Trophoblast cell (in vitro differentiated cells and primary cell): ENCODE data around the gene NUPR2.

Experiments
- DNase-seq, 2 donors: peaks; one replicate each; pipeline ENCODE4 v3.0.0-alpha.2; 2016
- H2AFZ ChIP-seq: 2 replicates; pipeline ENCODE4 v1.6.1; 2013; ENCODE audit warnings: low read length, moderate library complexity, mild to moderate bottlenecking; ENCODE audit not compliant: insufficient read depth, poor library complexity
- H2AK5ac ChIP-seq: 2 replicates; pipeline ENCODE4 v1.6.1; 2013; ENCODE audit warnings: mild to moderate bottlenecking, low read length
- H2BK120ac ChIP-seq: 2 replicates; pipeline ENCODE4 v1.6.1; 2013; ENCODE audit warnings: low read length, mild to moderate bottlenecking, moderate library complexity; ENCODE audit not compliant: insufficient read depth, poor library complexity
- H2BK12ac ChIP-seq: 2 replicates; pipeline ENCODE4 v1.6.1; 2013; ENCODE audit warnings: mild to moderate bottlenecking, low read length, moderate library complexity
- H2BK5ac ChIP-seq: 2 replicates; pipeline ENCODE4 v1.6.1; 2013; ENCODE audit warnings: low read length, low read depth, moderate library complexity, mild to moderate bottlenecking; ENCODE audit not compliant: poor library complexity
- H3K14ac ChIP-seq: 2 replicates; pipeline ENCODE4 v1.6.1; 2013; ENCODE audit warnings: mild to moderate bottlenecking, low read length
- H3K18ac ChIP-seq: 2 replicates; pipeline ENCODE4 v1.6.1; 2013; ENCODE audit warnings: mild to moderate bottlenecking, low read length
- H3K23ac ChIP-seq: 2 replicates; pipeline ENCODE4 v1.6.1; 2013; ENCODE audit warnings: low read length
- H3K27ac ChIP-seq: 2 replicates; pipeline ENCODE4 v1.5.1; 2013; ENCODE audit warnings: low read depth, mild to moderate bottlenecking, inconsistent platforms, low read length, moderate library complexity
- H3K27me3 ChIP-seq: 2 replicates; pipeline ENCODE4 v1.6.1; 2013; ENCODE audit warnings: inconsistent platforms, mild to moderate bottlenecking, low read length, moderate library complexity; ENCODE audit not compliant: insufficient read depth
- H3K36me3 ChIP-seq, 2 experiments: 1 replicate in 1 of 2; 2 replicates in 1 of 2; pipeline ENCODE4 v1.6.1; 2013; ENCODE audit warnings: low read length in 2 of 2, mild to moderate bottlenecking in 2 of 2, moderate library complexity in 1 of 2; ENCODE audit not compliant: insufficient read depth in 2 of 2, control insufficient read depth in 1 of 2
- H3K4ac ChIP-seq: 2 replicates; pipeline ENCODE4 v1.6.1; 2013; ENCODE audit warnings: low read depth, mild to moderate bottlenecking, low read length, moderate library complexity
- H3K4me1 ChIP-seq, 2 experiments: 1 replicate in 1 of 2; 2 replicates in 1 of 2; pipeline ENCODE4 v1.6.1; 2013; ENCODE audit warnings: low read length in 2 of 2, mild to moderate bottlenecking in 2 of 2, moderate library complexity in 1 of 2; ENCODE audit not compliant: insufficient read depth in 2 of 2, control insufficient read depth in 1 of 2
- H3K4me2 ChIP-seq: 2 replicates; pipeline ENCODE4 v1.6.1; 2013; ENCODE audit warnings: inconsistent platforms, mild to moderate bottlenecking, low read length, moderate library complexity
- H3K4me3 ChIP-seq: 2 replicates; pipeline ENCODE4 v1.5.1; 2013; ENCODE audit warnings: mild to moderate bottlenecking, low read depth, low read length, inconsistent platforms
- H3K79me1 ChIP-seq: one replicate; pipeline ENCODE4 v1.6.1; 2013; ENCODE audit warnings: low read length
- H3K79me2 ChIP-seq: 2 replicates; pipeline ENCODE4 v1.6.1; 2013; ENCODE audit warnings: low read length, mild to moderate bottlenecking; ENCODE audit not compliant: control insufficient read depth, insufficient read depth, poor library complexity
- H3K9ac ChIP-seq: 2 replicates; pipeline ENCODE4 v1.6.1; 2013; ENCODE audit warnings: mild to moderate bottlenecking, low read length
- H3K9me3 ChIP-seq: 2 replicates; pipeline ENCODE4 v1.6.1; 2013; ENCODE audit warnings: low read depth, mild to moderate bottlenecking, control low read depth, inconsistent platforms, low read length; ENCODE audit not compliant: insufficient read depth
- H4K12ac ChIP-seq: 2 replicates; pipeline ENCODE4 v1.6.1; 2013; ENCODE audit warnings: low read depth, mild to moderate bottlenecking, low read length, moderate library complexity
- H4K8ac ChIP-seq: 2 replicates; pipeline ENCODE4 v1.6.1; 2013; ENCODE audit warnings: low read depth, mild to moderate bottlenecking, low read length, moderate library complexity
- H4K91ac ChIP-seq: one replicate; pipeline ENCODE4 v1.6.1; 2013; ENCODE audit warnings: low read depth, mild to moderate bottlenecking, low read length, moderate library complexity
- WGBS: extraction: QIAGEN DNeasy Blood & Tissue Kit; methylation state at CpG from one replicate; pipeline ENCODE4 v1.1.7; 2013; ENCODE audit warnings: missing lambda C conversion rate; ENCODE audit not compliant: insufficient read length, insufficient coverage; ENCODE audit errors: extremely low coverage; 5-methylcytosine and 5-hydroxymethylcytosine counted together

Gene NUPR2

DNA sequence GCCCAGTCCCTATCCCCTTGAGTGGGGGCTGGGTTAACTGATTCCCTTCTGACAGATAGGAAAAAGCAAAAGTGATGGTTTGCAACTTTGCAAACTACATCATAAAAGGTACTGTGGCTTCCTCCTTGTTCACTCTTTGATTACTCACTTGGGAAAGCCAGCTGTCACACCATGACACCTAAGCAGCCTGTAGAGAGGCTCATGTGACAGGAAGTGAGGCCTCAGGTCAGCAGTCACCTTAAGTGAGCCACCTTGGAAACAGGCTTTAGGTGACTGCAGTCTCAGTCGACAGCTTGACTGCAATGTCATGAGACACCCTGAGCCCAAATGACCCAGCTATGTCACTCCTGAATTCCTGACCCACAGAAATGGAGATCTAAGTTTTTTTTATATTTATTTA, 5.6 kb downstream of the NUPR2 start:
- no peak for DNase-seq
- Histone ChIP-seq H3K79me2 (no peaks in the 10 kb centered on the region), H2AFZ (no peak overlapping the region), H4K91ac (no peak overlapping the region), H2BK120ac (no peak overlapping the region), H3K4me1 (no peaks in the 10 kb centered on the region), H3K79me1 (no peaks in the 10 kb centered on the region), H3K4me2 (no peak overlapping the region), H3K36me3 (no peaks in the 10 kb centered on the region), H3K9me3 (peaks cover 5% of the 10 kb centered on the region), H4K12ac (no peak overlapping the region), H3K14ac (no peak overlapping the region), H3K9ac (no peak overlapping the region), H3K27ac (no peak overlapping the region), H2AK5ac (no peak overlapping the region), H3K23ac (no peak overlapping the region), H3K27me3 (no peaks in the 10 kb centered on the region), H2BK5ac (no peak overlapping the region), H4K8ac (no peak overlapping the region), H2BK12ac (no peak overlapping the region), H3K4me3 (no peak overlapping the region), H3K4ac (no peak overlapping the region), H3K18ac (no peak overlapping the region)
- WGBS, result no CpG with 5 or more reads among the region's 1 CpG

DNA sequence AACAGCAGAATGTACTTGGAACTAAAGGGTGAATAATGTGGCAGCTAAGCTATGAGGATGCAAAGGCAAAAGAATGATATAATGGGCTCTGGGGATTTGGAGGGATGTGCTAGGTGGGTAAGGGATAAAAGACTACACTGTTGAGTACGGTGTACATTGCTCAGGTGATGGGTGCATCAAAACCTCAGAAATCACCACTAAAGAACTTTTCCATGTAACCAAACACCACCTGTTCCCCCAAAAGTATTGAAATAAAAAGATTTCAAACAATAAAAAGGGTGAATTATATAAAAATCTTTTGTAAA, 8.3 kb downstream of the NUPR2 start:
- no peak overlapping the region for H2BK12ac ChIP-seq
- H3K9me3 ChIP-seq, result peaks cover 3% of the 10 kb centered on the region
- H3K27me3 ChIP-seq, result no peaks in the 10 kb centered on the region
- H3K4me2 ChIP-seq, result no peak overlapping the region
- H3K4ac ChIP-seq, result no peak overlapping the region
- no peak overlapping the region for H2BK120ac ChIP-seq
- no peaks in the 10 kb centered on the region for H3K79me2 ChIP-seq
- no peak overlapping the region for H4K8ac ChIP-seq
- no peak overlapping the region for H2AK5ac ChIP-seq
- no peak overlapping the region for H3K4me3 ChIP-seq
- DNase-seq, result no peak
- H3K4me1 ChIP-seq, result no peaks in the 10 kb centered on the region
- no peak overlapping the region for H3K9ac ChIP-seq
- H4K12ac ChIP-seq, result no peak overlapping the region
- H3K79me1 ChIP-seq, result no peaks in the 10 kb centered on the region
- H3K23ac ChIP-seq, result no peak overlapping the region
- H3K14ac ChIP-seq, result no peak overlapping the region
- no peak overlapping the region for H3K18ac ChIP-seq
- H2AFZ ChIP-seq, result no peak overlapping the region
- no peak overlapping the region for H3K27ac ChIP-seq
- H2BK5ac ChIP-seq, result no peak overlapping the region
- peaks cover 2 to 4% of the 10 kb centered on the region in 2 experiments for H3K36me3 ChIP-seq
- H4K91ac ChIP-seq, result no peak overlapping the region
- no CpG with 5 or more reads among the region's 1 CpG for WGBS

DNA sequence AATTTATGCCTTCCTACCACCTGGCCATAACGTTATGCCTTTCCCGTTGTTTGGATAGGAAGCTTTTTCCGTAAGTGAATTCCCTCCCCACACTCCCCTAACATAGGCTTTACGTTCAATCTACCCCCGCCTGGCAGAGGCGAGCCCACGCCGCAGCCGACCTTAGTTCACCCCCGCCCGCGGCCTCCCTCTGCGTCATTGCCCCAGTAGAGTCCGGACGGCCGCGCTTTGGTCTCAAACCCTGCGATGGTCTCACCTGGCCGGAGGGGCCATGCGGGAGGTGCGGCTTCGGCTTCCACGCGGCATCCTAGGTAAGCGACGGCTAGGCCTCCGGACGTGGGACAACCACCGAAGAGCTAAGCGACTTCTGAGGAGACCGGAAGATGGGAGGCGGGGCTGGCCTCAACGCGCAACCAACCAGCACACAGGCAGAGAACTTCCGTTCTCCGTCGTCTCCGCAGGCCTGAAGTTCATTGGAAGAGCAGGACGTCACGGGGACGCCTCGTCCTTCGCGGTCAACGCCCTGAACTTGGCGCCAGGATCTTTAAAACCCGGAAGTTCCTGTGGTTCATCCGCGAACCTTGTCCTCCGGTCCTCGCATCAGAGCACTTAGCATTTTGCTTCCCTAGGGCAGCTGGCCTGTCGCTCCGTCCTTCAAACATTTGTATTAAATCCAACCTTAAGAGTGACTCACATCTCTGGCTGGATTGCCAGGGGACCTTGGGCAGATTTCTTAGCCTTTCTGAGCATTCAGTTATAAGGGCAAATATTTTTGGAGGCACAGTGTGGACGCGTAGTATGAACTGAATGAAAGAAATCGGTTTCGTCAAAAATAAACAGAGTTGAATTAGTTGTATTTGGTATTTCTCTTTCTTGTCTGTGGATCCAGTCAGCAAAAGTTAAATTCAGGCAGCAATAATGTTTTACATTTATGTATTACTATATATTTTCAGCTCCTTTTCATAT, 9.8 kb downstream of the NUPR2 start, which contains the start of gene CHCHD2:
Gene CHCHD2 (minus strand): TSS at position 369 of the 966 bp plus-strand sequence. CDS start 63 bp downstream, at position 306.
- H4K8ac ChIP-seq, result peak within 1 kb of the TSS; percentile 36
- H3K4me3 ChIP-seq, result peak within 1 kb of the TSS; percentile 81
- H3K4ac ChIP-seq, result no peak within 1 kb of the TSS
- H3K27ac ChIP-seq, result peak within 1 kb of the TSS; percentile 14
- no peak within 1 kb of the TSS for H3K23ac ChIP-seq
- no peak within 1 kb of the TSS for H2AFZ ChIP-seq
- no peaks in the 10 kb centered on the region for H3K27me3 ChIP-seq
- peaks cover 3% of the 10 kb centered on the region for H3K9me3 ChIP-seq
- no peak within 1 kb of the TSS for H3K14ac ChIP-seq
- peak; percentile 99 for DNase-seq
- H4K12ac ChIP-seq, result no peak within 1 kb of the TSS
- no peak within 1 kb of the TSS for H2BK120ac ChIP-seq
- H2AK5ac ChIP-seq, result no peak within 1 kb of the TSS
- H3K79me1 ChIP-seq, result no peaks in the 10 kb centered on the region
- H2BK5ac ChIP-seq, result no peak within 1 kb of the TSS
- no peak within 1 kb of the TSS for H3K18ac ChIP-seq
- H3K79me2 ChIP-seq, result no peaks in the 10 kb centered on the region
- WGBS, result no CpG with 5 or more reads among the region's 57 CpGs
- H4K91ac ChIP-seq, result no peak within 1 kb of the TSS
- no peaks in the 10 kb centered on the region for H3K4me1 ChIP-seq
- no peak within 1 kb of the TSS for H2BK12ac ChIP-seq
- peak within 1 kb of the TSS; percentile 88 for H3K9ac ChIP-seq
- H3K36me3 ChIP-seq, result peaks cover 5 to 7% of the 10 kb centered on the region in 2 experiments
- H3K4me2 ChIP-seq, result peak within 1 kb of the TSS; percentile 78

DNA sequence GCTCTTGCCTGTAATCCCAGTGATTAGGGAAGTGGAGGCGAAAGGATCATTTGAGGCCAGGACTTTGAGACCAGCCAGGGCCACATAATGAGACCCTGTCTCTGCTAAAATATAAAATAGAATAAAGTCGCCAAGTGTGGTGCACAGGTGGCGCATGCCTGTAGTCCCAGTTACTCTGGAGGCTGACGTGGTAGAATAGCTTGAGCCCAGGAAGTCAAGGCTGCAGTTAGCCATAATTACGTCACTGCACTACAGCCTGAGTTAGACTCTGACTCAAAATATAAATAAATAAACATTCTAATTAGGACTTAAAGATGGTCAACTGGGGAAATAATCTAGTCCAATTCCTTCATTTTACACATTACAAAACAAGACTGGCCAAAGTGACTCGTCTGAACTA, 10.7 kb downstream of the NUPR2 start:
- Histone ChIP-seq H3K9me3 (peaks cover 3% of the 10 kb centered on the region), H2AFZ (no peak overlapping the region), H4K8ac (no peak overlapping the region), H3K4me1 (no peaks in the 10 kb centered on the region), H2AK5ac (no peak overlapping the region), H3K36me3 (peaks cover 7 to 9% of the 10 kb centered on the region in 2 experiments), H3K4me2 (peak overlapping the region; percentile 78), H3K79me1 (no peaks in the 10 kb centered on the region), H2BK5ac (no peak overlapping the region), H3K9ac (no peak overlapping the region), H3K23ac (no peak overlapping the region), H3K27ac (no peak overlapping the region), H3K18ac (no peak overlapping the region), H3K4me3 (peak overlapping the region; percentile 50), H3K14ac (no peak overlapping the region), H3K79me2 (no peaks in the 10 kb centered on the region), H4K12ac (no peak overlapping the region), H4K91ac (no peak overlapping the region), H3K4ac (no peak overlapping the region), H2BK120ac (no peak overlapping the region), H2BK12ac (no peak overlapping the region), H3K27me3 (no peaks in the 10 kb centered on the region)
- no CpG with 5 or more reads among the region's 6 CpGs for WGBS
- peak; percentile 46 to 77 for DNase-seq
